GF-D8 (cell line): ENCODE results near the gene SLC2A2.
"Not testable (repeated sequence)": the region's sequence is repeated elsewhere in the genome, so short reads cannot be mapped to it uniquely, and the experiment has no call there.

ENCODE experiments used
- DNase-seq: peaks from one replicate; lab custom pipeline; 2025; lab: John Stamatoyannopoulos, UW

SLC2A2 gene

DNA sequence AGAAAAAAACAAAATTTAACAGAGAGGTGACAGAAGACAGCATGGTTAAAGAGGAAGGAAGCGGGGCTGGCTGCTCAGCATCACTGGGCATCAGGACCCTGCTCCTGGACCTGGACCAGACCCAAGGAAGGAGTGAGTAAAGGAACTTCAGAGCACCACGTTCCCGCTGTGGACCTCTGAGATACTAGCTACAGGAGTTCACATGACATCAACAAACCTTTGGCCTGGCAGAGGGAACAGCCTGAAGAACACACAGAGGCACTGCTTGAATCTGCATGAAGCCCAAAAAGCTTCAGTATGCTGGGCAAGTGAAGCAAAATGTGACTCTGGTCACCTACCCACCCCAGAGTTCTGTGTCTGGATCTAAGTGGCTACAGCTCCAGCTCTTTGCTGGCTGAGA, 38.1 kb downstream of the SLC2A2 start:
- DNase-seq = no peak

DNA sequence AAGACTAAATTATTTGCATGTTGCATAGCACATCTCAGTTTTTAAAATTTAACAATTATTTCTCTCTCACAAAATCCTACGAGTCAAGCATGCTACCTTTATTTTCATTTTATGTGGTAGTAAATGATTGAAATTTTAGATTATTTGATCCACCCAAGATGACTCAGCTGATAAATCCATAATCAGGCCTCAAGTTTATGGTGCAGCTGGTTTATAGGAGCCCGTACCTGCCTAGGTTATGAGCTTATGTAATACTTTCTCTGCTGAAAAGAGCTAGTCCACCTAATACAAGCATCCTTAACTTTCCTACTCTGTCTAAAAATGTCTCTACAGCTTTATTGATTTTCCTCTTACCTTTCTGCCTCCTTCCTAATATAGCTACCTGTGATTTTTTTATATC, 41.2 kb downstream of the SLC2A2 start:
- DNase-seq = no peak

GRCh38 chr3:170982733-170983132, 43.8 kb downstream of the SLC2A2 start:
- DNase-seq = no peak

- no peak for DNase-seq
Measured at GRCh38 chr3:170980399-170980798, 46.1 kb downstream of the SLC2A2 start.

DNA sequence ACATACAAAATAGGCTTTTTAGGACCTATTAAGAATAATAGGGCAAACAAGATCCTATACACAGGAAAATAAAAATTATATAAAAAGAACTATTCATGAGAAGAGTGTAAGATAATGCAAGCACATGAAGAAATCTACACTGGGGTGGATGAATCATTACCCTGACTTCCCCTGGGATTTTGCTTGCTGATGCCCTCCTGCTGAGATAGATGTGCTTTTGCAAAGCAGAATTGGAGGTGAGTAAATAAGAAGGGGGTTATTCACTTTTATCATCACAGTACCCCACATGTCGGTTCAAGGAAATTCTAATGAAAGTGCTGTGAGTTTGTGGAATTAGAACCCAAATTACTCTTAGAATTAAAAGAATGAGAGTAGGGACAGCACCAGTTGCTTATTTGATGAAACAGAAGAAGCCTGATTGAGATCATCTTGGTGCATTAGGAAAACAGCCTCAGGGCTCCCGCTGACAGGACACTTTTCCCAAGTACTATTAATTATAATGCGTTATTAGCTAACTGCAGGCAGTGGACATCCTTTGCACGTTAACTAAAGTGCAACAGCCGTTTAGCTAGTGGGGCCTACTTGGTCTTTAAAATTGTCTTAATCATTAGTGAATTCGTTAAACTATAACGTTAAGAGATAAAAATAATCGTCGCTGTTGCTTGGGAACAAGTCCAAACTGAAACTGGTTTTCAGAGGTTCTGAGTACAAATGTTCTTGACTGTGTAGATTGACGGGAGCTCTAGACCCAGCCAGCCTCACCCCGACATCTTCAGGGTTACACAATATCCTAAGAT, 48.4 kb downstream of the SLC2A2 start:
- no peak for DNase-seq

DNA sequence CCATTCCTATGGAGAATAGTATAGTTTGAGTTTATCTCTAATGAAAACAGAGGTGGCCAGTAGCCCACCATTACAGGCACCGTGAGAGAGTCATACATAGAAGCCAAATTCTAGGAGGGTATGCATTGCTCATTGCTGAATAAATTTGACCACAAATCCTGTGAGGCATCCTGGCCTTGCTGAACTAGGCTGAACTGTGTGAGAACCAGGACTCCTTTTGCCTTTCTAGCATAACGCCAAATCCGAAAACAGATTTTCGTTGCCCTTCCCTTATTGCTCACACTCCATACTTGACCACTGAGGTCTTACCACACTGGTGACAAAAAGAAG, 50.4 kb downstream of the SLC2A2 start:
- no peak for DNase-seq

DNA sequence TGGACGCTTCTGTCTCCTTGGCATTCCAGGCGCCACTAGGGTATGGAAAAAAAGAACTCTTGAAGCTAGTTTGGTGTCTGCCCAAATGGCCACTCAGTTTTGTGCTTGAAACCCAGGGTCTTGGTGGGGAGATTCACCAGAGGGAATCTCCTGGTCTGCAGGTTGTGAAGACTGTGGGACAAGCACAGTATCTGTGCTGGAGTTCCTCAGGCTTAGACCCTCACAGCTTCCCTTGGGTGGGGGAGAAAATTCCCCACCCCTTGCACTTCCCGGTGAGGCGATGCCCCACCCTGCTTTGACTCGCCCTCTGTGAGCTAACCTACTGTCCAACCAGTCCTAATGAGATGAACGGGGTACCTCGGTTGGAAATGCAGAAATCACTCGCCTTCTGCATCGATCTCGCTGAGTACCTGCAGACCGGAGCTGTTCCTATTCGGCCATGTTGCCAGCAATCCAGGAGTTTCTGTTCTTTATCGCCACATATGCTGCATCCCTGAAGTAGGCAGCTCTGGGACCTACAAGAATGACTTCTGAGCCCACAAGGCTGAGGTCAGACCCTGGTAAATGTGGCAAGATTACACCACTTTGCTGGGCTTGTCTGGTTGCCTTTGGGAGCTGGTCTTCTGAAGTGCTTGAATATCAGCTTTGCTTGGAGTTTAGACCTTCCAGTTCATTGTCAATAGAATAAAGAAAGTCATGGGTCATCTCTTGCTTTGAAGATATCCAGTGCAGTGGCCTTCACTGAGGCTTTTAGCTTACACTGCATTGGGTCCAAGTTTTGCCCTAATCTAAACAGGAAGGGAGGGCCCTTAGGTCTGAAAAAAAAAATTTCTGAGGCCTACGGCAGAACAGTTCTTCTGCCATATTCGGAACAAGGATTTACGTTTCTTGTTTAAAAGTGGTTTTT, 51.0 kb downstream of the SLC2A2 start:
- DNase-seq = no peak

- no peak for DNase-seq
Measured at GRCh38 chr3:170974872-170975271, 51.6 kb downstream of the SLC2A2 start.

- not testable (repeated sequence) for DNase-seq
Measured at GRCh38 chr3:170972917-170973316, 53.6 kb downstream of the SLC2A2 start.

DNA sequence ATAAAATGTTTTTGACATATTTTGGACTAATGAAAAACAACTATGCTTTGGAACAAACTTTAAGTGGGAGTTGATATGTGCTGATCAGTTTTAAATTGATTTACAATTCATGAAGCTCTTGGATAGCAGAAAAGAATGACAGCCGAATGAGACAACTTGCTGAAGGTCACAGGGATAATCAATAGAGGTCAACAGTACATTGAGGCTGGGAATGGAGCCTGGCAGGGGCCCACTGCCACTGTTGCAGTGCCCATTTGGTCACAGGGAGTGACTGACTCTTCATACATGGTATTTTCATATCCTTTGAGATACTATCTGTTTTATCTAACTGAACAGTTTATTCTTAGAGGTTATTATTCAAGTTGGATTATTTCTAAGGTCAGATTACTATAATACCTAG, 59.4 kb downstream of the SLC2A2 start:
- DNase-seq = no peak

DNA sequence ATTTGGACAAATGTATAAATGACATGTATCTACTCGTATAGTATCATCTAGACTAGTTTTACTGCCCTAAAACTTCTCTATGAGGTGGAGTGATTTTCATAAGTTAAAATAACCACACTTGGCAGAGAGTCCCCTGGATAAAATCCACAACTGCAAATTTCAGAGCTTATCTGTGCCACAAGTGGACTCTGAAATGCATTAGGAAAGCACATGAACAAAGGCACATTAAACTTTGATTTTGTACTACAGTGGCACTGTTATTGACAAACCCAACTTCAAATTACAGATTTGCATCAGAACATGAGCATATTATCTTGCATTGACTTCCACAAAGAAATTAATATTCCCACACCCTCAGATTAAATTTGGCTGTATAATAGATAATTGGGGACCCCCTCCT, 60.0 kb downstream of the SLC2A2 start:
- no peak for DNase-seq

DNA sequence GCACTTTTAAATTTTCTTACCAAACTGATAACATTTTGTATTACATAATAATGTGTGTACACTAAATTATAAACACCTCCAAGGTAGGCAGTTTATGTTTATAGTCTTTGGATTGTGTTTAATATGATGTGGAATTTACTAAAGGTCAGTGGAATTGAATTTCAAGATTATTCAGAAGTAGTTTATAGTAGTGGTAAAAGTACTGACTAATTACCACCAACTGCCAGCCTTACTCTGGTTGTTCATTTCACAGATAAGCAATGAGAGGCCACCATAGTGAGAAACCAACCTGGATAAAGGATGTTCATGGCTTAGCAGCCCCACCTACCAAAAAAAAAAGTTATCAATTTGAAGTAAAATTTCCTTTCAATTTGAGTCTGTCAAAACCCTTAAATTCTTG, 64.1 kb downstream of the SLC2A2 start:
- no peak for DNase-seq

GRCh38 chr3:170961616-170962400, 64.7 kb downstream of the SLC2A2 start:
- no peak for DNase-seq

- no peak for DNase-seq
Measured at GRCh38 chr3:170959457-170959856, 67.1 kb downstream of the SLC2A2 start.

DNA sequence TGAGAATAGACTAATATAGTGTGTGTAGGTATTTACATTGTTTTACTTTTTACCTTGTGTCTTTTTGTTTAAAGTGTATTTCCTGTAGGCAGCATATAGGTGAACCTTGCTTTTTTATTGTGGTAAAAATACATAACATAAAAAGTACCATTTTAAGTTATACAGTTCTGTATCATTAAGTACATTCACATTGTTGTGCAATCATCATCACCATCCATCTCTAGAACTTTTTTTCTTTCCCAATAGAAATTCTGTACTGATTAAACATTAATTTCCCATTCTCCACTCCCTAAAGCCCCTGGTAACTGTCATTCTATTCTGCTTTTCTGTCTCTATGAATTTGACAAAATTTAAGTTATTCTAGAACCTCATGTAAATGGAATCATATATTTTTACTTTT, 69.9 kb downstream of the SLC2A2 start:
- no peak for DNase-seq

- no peak for DNase-seq
Measured at GRCh38 chr3:170953736-170954135, 72.8 kb downstream of the SLC2A2 start.

DNA sequence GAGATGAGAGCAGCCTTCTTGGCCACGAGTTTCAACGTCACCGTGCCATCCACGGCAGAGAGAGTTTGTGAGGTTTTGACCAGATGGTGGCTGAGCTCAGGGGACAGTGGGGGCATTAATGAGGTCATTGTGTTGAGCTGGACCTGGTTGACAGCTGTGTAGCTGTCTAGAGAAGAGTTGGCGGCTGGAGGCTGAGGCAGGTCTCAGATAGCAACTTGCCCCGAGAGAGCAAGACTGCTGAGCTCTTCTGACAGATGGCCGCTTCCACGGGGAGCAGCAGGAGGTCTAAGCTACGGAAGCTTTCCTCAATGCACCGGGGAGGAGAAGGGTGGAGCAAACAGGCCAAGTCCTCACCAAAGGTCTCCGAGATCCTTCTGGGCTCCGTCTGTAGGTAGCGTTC, 73.3 kb downstream of the SLC2A2 start:
- no peak for DNase-seq

GRCh38 chr3:170949211-170949610, 77.3 kb downstream of the SLC2A2 start:
- no peak for DNase-seq

GRCh38 chr3:170947018-170947769, 79.3 kb downstream of the SLC2A2 start:
- no peak for DNase-seq
